A673 (cell line): ENCODE measurements around the gene MYL12A.

ENCODE experiments used
- CTCF ChIP-seq: fragments of 300-800, 200-600 bp; sonication (generic); conservative IDR thresholded peaks from 2 replicates; pipeline ENCODE4 v1.5.1; 2017; ENCODE audit warnings: low read depth, mild to moderate bottlenecking, antibody characterized with exemption, low read length, moderate library complexity, mixed read lengths
- EZH2 ChIP-seq: fragments of 200-600 bp; sonication (generic); IDR thresholded peaks from 2 replicates; pipeline ENCODE4 v1.6.1; 2017; ENCODE audit warnings: borderline replicate concordance, low read depth, mild to moderate bottlenecking, mixed read lengths, antibody characterized with exemption, low read length; ENCODE audit not compliant: poor library complexity, severe bottlenecking

- TF ChIP-seq CTCF (no peak), EZH2 (no peak)
These were observed 864 bp upstream of the MYL12A start for GRCh38 chr18:3246635-3247239.
